Hindlimb muscle (tissue), 1 donor: ENCODE data around the gene DOCK2. TPM values are rescaled to one million over a fixed set of nuclear protein-coding genes. Genes with fewer than 3 reads are reported as not detected.
"Not testable (repeated sequence)": the region's sequence is repeated elsewhere in the genome, so short reads cannot be mapped to it uniquely, and the experiment has no call there.

Source experiments
- DNase-seq: peaks from one replicate; pipeline ENCODE4 v3.0.0-alpha.2; 2013
- polyA plus RNA-seq: library from polyadenylated mRNA; unstranded; fragments of 120-200 nt; gene quantifications from one replicate; pipeline ENCODE4 v1.2.1, GENCODE V29; 2013; ENCODE audit not compliant: insufficient read length

DOCK2 gene
- polyA plus RNA-seq, 1 donor = 5.0 TPM

DNA sequence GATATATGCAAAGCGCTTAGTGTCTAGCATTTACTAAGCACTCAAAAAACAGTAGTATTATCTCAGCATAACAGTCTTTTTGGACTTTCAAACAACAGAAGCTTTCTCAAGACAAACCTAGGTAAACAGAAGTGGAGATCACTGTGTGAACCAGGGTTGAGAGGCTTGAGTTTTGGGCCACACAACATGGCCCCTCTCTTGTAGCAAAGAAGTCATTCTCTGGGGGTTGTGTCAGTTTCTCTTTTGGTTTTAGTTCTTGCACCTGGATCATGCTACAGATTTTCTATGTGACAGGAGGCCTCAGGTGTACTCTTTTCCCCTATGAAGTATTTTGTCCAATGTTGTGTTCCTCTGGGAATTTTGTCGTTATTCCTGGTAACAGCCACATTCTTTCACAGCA, 313.3 kb downstream of the DOCK2 start:
- no peak for DNase-seq

DNA sequence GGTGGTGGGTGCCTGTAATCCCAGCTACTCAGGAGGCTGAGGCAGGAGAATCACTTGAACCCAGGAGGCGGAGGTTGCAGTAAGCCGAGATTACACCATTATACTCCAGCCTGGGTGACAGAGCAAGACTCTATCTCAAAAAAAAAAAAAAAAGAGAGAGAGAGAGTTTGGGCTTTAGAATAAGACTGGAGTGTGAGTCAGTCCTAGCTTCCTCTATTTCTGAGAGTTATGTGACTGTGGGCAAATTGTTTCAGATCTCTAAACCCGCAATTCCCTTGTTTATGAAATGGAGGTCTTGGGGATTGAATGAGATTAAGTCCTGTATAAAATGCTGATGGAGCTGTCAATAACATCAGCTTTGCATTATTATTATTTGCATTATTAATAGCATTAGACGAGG, 316.1 kb downstream of the DOCK2 start:
- DNase-seq = not testable (repeated sequence)

DNA sequence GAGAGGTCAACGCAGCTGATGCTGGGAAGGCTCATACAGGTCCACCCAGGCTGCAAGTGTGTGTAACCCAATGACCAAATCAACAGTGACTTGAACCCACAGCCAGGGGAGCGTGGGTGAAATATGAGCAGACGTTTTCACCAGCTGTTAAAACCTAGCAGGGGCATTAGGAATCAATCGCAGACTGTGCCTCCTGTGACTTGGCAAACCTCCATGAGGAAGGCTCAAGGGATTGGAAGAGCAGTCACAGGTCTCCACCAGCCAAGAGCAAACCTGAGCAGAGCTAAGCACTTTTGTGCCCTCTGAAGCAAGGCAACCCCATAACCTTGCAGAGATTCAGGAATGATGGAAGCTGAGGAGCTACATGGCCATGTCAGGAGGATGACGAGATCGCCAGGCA, 317.7 kb downstream of the DOCK2 start:
- no peak for DNase-seq

DNA sequence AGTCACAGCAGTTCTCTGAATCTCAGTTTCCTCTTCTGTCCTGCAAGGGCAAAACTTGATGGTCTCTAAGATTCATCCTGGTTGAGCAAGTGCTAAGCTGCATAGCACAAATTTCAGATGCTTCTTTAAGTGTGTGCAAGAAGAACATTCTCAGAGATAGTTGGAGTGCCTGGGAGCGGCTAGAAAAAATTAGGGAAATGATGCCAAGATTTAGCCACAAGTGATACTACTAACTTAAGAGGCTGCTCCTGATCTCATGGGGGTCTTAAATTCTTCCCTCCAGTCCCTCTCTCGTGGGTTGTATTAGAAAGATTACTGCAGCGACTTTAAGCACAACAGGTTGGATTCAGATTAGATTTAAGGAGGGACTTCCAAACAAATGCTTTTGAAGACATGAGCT, 319.1 kb downstream of the DOCK2 start:
- no peak for DNase-seq

DNA sequence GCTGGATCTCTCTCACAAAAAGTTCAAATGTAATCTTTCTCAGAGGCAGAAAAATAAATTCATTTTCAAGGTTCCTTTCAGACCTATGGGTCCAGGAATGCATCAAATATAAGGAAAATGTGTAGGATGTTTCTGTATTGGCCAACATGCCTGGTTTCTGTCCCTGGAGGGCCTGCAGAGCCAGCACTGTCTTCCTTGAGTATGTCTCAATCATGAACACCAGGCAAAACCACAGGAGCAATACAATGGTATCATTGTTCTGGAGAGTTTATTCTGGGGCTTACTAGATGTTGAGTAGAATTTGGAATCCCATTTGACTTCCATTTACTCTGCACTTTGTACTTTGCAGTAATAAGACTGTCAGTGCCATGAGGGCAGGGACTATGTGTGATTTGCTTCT, 319.7 kb downstream of the DOCK2 start:
- no peak for DNase-seq

DNA sequence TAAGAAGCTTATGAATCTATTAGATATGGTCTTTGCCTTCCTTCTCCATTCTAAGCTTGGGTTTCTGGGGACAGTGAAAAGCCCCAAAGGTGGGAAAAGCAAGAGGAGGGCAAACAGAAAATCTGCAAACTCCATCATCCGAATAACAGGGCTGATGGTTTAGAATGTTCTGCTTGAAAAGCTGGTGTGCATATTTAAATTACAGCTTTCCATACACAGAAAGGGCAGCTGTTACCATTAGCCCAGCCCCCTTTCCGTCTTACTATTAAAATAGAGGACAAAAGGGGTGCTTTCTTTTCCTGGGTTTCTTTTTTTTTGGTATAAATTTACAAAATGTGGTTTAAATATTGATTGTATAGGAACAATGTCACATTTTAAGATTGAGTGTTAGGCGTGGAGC, 321.2 kb downstream of the DOCK2 start:
- no peak for DNase-seq

DNA sequence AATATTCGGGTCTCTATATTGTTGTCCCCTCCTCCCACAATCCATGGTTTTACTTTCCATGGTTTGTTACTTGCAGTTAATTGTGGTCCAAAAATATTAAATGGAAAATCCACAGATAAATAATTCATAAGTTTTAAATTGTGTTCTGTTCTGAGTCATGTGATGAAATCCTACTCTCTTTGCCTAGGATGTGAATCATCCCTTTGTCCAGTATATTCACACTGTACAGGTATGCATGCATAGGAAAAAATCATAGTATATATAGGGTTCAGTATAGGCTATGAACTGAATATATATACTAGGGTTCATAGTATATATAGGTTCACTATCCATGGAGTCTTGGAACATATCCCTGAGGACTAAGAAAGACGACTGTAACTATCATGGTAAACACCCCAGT, 323.6 kb downstream of the DOCK2 start:
- no peak for DNase-seq

DNA sequence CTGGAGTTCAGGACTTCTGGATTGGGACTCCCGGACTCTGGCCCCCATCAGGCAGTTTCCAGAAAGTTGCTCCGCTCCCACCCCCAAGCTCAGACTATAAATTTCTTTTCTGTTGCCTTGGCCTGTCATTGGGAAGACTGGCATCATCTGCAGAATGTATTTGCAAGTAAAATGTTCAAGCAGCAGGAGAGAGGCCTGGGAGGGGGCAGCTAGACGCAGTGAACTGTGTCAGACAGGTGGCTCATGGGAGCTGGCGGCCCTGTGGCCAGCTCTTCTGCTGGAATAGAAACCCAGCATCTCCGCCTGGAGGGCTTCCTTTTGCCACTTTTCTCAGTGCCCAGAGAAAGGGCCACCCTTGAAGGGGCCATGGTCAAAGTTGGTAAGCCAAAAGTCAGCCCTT, 327.2 kb downstream of the DOCK2 start:
- no peak for DNase-seq

DNA sequence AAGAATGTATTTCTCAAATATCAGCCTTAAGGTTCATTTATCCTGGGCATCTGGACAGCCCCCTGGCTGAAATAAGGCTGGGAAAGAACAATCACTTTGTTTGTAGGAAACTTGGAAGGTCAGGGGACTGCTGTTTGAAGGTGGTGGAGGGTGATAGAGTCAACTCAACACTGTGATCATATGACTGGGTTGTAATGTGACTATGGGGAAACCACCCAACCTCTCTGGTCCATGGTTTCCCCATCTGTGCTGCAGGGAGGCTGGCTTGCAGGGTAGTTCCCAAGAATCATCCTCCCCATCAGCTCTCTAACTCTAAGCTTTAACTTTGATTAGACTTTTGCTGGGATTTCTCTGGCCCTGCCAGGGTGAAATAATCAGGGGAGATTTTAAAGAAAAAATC, 333.3 kb downstream of the DOCK2 start:
- no peak for DNase-seq

DNA sequence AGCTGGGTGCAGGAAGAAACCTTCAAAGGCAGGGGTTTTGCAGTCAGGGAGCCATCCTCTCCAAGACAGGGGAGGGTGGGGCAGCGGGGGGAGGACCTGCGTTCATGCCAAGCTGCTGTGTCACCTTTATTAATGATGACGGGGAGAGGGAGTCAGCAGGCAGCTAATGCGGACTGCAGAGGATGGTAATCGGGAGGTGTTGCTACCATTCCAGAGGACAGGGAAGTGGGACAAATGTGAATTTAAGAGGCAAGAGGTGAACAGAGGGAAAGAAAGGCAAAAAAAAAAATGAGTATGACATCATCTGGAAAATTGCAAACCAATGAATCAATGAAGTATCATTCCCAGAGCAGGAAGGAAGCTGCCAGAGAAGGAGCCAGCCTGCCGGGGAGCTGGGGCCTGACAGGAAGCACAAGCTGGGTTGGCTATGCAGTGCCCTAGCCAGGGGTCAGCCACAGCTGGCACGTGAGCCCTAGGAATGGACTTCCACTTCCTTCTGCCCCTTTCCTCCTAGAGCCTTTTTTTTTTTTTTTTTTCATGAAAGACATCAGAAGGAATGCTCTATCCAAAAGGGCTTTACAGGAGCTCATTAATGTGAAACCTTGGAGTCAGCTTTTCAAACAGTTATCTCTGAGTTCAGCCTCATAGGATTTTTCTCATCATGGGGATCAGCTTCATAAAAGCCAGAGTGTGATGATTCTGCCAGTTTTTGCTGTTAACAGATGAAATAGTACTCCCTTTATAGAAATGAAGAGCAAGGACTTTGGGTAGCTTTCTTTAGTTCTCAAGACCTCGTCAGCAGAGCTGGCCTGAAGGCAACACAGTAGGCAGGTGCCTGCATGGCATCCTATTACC, 334.1 kb downstream of the DOCK2 start:
- DNase-seq = peak; percentile 15

DNA sequence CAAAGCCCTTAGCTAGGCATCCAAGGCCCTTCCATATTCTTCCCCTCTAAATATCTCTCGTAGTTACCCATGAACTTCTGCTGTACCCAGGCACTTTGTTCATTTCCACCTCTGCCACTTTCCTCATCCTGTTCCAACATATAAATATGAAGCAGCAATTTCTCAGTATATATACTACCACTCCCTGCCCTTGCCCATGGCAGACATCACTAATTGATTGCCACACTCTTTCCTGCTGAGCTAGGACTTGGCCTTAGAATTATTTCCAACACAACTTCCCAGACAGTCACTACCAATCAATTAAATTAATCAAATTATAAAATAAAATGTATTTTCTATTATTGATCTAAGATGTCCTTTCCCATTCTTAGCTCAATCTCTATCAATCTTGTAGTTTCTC, 334.7 kb downstream of the DOCK2 start:
- no peak for DNase-seq

DNA sequence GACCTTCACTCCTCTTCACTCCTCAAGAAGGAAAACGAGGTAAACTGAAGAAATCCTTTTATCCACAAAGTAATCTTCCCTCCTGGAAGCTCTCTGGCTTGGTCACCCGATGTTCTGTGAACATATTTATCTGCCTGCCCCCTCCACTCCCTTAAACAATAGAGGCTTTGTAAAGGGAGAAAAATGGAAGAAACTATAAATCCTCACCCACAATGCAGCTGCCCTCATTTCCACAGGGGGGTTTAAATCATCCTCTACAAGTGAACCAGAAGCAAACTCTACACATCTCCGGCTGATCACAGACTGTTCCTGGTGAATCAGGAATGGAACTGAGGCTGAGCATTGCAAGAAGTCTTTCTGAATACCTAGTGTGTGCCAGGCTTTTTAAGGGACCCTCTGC, 336.0 kb downstream of the DOCK2 start:
- DNase-seq = no peak

DNA sequence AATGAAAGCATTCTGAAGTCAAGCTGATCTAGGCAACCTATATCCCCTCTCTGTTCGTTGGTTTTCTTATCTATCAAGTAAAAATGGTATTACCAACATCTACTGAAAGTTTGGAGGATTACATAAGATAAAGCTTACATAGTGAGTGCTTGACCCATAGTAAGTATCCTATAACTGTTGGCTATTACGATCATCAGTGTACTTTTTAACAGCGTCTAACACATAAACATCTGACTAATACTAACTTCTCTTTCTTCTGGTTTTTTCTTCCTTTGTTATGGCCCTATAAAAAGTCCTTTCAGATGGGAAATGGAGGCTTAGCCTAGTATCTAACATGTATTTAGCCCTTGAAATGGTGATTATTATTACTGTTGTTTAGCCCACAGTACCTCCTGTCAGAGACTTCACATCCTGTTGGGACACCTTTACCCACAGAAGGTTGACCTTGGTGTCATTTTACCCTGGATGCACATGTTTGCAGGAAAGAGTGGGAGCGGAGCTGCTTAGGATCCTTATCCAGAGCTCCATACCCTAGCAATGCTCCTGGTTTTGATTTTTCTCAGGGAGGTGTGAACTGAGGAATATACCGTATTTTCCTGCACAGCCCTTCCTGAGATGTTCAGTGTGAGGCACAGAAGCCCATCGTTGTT, 337.2 kb downstream of the DOCK2 start:
- DNase-seq = no peak

DNA sequence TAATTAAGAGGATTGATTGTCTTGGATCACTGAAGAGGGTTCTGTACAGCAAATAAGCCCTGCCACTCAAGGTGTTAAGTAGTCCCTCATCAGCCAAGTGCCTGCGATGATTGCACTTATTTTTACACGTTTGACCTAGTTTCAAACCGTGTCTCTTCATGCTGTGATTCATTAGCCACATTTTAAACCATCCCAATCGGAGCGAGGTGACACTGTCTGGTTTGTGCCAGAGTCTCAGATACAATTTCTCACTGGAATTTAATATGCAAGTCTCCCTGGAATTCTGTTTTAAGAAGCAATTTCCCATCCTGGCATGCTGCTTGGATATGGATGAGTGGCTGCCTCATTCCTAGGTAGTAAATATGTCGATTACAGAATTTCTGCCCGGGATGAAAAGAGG, 341.6 kb downstream of the DOCK2 start:
- DNase-seq = no peak

DNA sequence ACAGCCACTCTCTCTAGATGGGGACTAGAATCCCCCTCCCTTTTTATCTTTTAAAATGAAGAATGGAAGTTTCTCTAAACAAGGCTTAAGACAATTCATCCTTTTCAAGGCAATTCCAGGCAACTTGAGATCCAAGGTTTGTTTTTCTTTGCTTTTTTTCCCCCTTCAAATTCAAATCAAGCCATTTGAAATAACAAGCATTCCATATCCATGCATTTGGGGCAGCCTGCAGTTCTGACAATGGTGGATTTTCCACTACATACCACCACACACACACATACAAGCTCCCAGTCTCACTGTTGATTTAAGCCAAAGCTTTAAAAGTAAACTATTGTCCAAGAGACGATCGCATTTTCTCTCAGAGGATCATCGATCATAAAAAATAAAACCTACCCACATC, 342.8 kb downstream of the DOCK2 start:
- DNase-seq = no peak

DNA sequence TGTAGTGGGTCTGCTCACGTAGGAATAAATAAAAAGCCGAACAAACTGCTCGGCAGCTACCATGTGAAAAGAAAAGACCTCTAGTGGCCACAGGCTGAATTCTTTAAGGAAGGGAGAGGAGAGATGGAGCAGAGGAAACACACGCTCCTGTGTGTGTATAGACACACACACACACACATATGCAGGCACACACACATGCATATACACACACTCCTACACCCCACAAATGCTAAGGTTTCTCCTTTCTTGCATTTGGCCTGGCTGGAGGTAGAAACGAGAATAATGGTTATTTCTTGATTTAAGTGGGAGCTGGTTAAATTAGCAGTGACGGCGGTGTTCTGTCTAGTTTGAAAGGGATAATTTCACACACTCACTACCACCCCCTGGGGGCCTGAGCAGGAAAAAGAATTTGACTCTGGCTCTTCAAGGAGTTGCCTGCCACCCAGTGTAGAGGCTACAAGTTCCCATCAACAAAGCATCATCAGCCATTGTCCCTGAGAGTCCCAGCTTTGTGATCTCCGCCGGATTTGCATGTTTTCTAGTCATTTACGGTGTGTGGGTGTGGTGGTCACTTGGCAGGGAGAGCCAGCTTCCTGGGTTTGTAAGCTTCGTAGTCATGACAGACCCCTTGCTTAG, 343.5 kb downstream of the DOCK2 start, which contains the start of gene INSYN2B:
INSYN2B (minus strand) TSS at position 78 of the 636 bp plus-strand sequence. CDS start 96,597 bp downstream, outside the sequence.
- peak; percentile 67 for DNase-seq

DNA sequence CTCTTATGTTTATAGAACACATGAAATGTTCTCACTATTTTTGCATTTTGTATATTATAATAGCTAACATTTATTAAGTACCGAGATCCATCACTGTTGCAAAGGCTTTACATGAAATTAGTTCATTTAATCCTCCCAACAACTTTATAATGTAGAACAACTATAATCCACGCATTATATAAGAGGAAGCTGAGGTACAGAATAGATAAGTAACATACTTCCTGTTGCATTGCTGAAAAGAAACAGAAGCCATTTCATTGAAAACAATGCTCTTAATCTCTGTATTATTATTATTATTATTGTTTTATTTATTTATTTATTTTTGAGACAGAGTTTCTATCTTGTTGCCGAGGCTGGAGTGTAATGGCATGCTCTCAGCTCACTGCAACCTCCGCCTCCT, 351.1 kb downstream of the DOCK2 start:
- no peak for DNase-seq

DNA sequence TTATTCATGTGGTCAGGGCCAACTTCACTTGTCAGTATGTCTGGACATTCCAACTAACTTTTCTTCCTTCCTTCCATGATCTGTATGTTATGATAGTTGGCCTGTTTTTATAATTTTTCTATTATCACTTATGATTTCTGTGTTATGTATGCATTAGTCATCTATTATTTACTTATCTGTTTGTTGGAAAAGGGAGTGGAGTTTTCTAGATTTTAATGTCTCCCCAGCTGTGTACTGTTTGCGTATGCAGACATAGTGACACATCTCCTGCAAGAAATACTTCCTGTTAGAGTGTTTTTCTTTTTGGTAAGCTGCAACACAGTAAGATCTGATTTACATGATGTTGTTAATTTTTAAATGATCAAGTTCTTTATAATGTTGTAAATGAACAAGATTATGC, 351.9 kb downstream of the DOCK2 start:
- DNase-seq = no peak

DNA sequence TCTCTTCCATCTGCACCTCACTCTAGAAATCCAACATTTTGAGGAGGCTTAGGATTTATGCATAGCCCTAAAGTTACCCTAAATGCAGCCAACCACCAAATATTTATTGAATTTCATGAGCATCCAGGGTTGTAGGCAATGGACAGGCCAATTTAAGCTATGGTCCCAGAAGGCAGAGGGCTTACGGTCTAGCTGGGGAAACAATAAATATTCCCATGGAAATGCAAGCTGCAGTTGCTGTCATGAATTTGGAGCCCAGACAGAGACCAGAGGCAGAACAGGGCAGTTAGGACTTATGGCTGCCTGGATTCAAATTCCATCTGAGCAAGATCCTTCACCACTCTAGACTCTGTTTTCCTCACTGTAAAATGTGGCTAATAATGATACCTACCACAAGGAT, 352.3 kb downstream of the DOCK2 start:
- DNase-seq = no peak

DNA sequence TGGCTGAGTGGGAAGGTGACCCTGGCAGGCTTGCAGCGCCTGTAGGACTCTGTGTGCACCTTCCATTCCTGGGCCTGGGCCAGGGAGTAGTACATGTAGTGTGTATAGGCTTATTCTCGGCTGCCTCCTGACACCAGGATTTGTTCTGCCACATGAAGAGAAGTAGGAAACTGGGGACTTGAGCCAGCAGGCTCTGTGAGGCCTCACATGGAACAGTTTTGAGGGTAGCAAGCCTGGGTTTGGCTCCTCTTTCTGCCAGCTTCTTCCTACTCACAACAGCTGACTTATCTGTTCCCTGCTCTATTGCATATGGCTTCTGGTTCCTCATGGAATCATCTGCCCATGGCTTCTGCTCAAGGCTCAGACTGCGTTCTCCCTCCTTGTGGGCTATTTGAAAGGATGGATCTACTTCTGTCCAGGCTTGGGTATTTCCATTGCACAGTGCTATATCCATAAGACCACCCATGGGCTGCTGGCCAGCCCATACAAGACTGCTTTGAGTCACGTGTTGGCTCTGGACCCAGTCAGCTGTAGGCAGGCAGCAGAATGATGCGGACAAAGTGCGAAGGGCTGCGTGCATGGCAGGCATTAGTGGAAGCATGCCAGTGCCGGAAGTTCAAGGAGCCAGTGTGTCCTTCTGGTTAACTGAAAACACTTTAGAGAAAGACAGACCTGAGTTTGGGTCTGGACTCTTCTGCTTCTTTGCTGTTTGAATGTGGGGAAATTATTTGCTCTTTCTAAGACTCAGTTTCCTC, 354.2 kb downstream of the DOCK2 start:
- no peak for DNase-seq

DNA sequence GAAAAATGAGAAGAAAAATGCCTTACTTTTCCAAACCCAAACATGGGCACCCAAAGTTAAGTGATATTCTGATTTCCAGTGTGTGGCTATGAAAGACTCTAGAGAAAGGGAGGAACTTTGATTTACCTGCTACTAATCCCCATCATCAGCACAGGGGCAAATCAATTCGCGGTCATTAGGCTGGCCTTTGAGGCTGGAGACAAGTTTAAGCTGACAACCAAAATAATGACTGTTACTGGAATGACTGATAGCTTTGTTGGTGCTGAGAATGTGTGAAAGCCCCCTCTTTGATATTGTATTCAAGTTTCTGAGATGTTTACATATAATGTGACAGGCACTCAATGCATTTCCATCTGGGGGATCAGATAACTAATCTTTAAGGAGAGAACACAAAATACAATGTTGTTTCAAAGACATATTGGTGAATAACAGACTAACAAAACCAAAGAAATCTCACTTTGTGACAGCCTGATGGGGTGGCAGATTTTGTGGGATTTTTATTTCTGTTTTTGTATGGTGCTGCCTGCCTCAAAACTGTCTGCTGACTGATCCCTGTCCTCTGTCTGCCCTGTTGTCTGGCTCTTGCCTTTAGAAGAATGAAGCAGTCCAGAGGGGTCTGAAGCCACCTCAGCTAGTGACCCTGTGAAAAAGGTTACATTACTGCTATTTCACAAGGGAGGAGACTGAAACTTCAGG, 355.9 kb downstream of the DOCK2 start:
- DNase-seq = no peak

DNA sequence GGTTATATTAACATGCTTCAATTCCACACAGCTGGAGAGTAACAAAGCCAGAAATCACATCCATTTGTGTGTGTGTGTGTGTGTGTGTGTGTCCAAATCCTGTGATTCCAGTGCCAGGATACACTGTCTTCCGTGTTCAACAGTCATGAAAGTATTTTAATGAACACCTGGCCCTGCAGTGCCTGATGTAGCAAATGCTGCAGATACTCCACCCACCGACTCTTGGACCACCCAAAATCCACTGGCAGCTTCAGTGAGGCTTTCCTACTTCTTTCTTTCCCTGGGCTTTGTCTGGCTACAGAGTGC, 356.4 kb downstream of the DOCK2 start:
- peak; percentile 16 for DNase-seq

DNA sequence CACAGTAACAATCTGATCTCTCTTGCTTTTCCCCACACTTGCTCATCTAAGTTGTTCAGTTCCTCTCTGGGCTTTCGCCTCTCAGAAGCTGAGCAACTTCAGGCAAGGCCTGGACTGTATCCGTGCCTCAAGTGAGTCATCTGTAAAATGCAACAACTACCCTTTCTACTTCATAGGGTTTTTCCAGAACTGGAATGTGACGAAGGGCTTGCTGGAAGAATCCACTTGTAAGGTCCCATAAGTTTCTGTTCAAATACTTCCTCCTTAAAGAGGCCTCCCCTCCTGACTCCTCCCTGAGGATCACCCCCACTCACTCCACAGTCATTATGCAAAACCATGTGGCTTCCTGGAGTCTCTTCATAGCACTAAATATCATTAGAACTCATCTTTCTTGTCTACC, 360.7 kb downstream of the DOCK2 start:
- DNase-seq = no peak
